ENCODE measurements around the gene USP4. TPM values are rescaled to one million over a fixed set of nuclear protein-coding genes. Genes with fewer than 3 reads are reported as not detected.

USP4 gene
- total and polyA plus RNA-seq, 2 of the 8 experiments (the other 6 are each of a cell fraction or from before 2014, with no cell fraction given): 16.0 to 27.8 TPM

- no peak overlapping the region for H3K9ac ChIP-seq (replicated peaks in 1 of 4; ENCODE audit: extremely low read depth in 1 of 4, low read depth in 3 of 4, low read length in 3 of 4)
- ChIA-PET CTCF (ENCODE audit: partially characterized antibody) (interaction anchor here (0.7 to 1.4 kb wide), 2 partner anchors 11 to 13 kb away, joined by 3 read pairs; no protein-coding TSS in a partner anchor), POLR2A (ENCODE audit: partially characterized antibody) (interaction anchor here (0.9 to 1.0 kb wide), 2 partner anchors 107 to 141 kb away, joined by 3 to 5 read pairs; no protein-coding TSS in a partner anchor)
- no peak overlapping the region for H3K23ac ChIP-seq (ENCODE audit: insufficient read length)
- no peak overlapping the region for H2BK120ac ChIP-seq (replicated peaks; ENCODE audit: low read depth, low read length)
- H2BK5ac ChIP-seq (ENCODE audit: low read depth, low read length): no peak overlapping the region
- DNase-seq (ENCODE audit: low read depth in 1 of 2, low spot score in 2 of 2): no peak
- no peak overlapping the region for H3K4ac ChIP-seq (replicated peaks; ENCODE audit: insufficient read length, low read depth, low read length)
- WGBS, 2 experiments (ENCODE audit: extremely low coverage in 1 of 2, insufficient coverage in 1 of 2, insufficient read length in 1 of 2, insufficient replicate concordance in 2 of 2, low coverage in 1 of 2, low lambda C conversion rate in 2 of 2, missing lambda C conversion rate in 1 of 2): 100% methylated on average over 1 of the region's 1 CpG; no CpG with 5 or more reads in 1 of the 2 experiments
- H2BK20ac ChIP-seq (ENCODE audit: low read length): no peak overlapping the region
- peaks cover 4 to 13% (median 10%) of the 10 kb centered on the region in 4 experiments; a peak in 7 of 8 replicates for H3K36me3 ChIP-seq (ENCODE audit: control insufficient read depth in 2 of 4, insufficient read depth in 4 of 4, low read length in 3 of 4)
- no peak overlapping the region for H2BK15ac ChIP-seq (ENCODE audit: low read length)
- H3K27me3 ChIP-seq (replicated peaks in 1 of 4; ENCODE audit: control insufficient read depth in 3 of 4, extremely low read depth in 1 of 4, insufficient read depth in 3 of 4, low read length in 3 of 4): no peaks in the 10 kb centered on the region
- no peaks in the 10 kb centered on the region for H3K79me1 ChIP-seq (ENCODE audit: low read depth, low read length)
- no peaks in the 10 kb centered on the region for H3K9me3 ChIP-seq (ENCODE audit: insufficient read depth in 2 of 2, low read depth in 1 of 2, low read length in 1 of 2)
- no peak for FAIRE-seq
- no peak overlapping the region for H3K4me2 ChIP-seq (ENCODE audit: insufficient read depth in 1 of 2, low read depth in 2 of 2, low read length in 2 of 2)
- no peak overlapping the region for H3K27ac ChIP-seq (ENCODE audit: low read depth, low read length)
- H3K79me2 ChIP-seq (ENCODE audit: control insufficient read depth in 1 of 2, insufficient read depth in 2 of 2, low read length in 2 of 2): no peaks in the 10 kb centered on the region
- no peak overlapping the region for H2AFZ ChIP-seq (ENCODE audit: low read length)
- no peak overlapping the region for H3K18ac ChIP-seq (ENCODE audit: extremely low read depth, low read length)
- H3K23me2 ChIP-seq (ENCODE audit: low read depth, low read length): no peaks in the 10 kb centered on the region
- H2BK12ac ChIP-seq (ENCODE audit: low read depth, low read length): no peak overlapping the region
- H4K5ac ChIP-seq (ENCODE audit: insufficient read length, low read depth, low read length): no peak overlapping the region
- no peak overlapping the region for H4K8ac ChIP-seq (ENCODE audit: extremely low read depth, insufficient read depth, low read length)
- H3K4me3 ChIP-seq (ENCODE audit: extremely low read depth in 1 of 4, insufficient read depth in 2 of 4, low read depth in 3 of 4, low read length in 4 of 4): no peak overlapping the region
- H3K56ac ChIP-seq (replicated peaks; ENCODE audit: insufficient read length, low read depth, low read length): no peak overlapping the region
- H4K91ac ChIP-seq (replicated peaks; ENCODE audit: insufficient read length, low read length): no peak overlapping the region
- H2AK5ac ChIP-seq (ENCODE audit: low read depth, low read length): no peak overlapping the region
- no peaks in the 10 kb centered on the region for H4K20me1 ChIP-seq (replicated peaks in 1 of 2; ENCODE audit: control insufficient read depth in 1 of 2, insufficient read depth in 2 of 2, low read length in 2 of 2)
- H3K14ac ChIP-seq (ENCODE audit: insufficient read length): no peak overlapping the region
- TF ChIP-seq, protein P1, sequence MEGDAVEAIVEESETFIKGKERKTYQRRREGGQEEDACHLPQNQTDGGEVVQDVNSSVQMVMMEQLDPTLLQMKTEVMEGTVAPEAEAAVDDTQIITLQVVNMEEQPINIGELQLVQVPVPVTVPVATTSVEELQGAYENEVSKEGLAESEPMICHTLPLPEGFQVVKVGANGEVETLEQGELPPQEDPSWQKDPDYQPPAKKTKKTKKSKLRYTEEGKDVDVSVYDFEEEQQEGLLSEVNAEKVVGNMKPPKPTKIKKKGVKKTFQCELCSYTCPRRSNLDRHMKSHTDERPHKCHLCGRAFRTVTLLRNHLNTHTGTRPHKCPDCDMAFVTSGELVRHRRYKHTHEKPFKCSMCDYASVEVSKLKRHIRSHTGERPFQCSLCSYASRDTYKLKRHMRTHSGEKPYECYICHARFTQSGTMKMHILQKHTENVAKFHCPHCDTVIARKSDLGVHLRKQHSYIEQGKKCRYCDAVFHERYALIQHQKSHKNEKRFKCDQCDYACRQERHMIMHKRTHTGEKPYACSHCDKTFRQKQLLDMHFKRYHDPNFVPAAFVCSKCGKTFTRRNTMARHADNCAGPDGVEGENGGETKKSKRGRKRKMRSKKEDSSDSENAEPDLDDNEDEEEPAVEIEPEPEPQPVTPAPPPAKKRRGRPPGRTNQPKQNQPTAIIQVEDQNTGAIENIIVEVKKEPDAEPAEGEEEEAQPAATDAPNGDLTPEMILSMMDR (IDR thresholded peaks at IDR 0.05; ENCODE audit: control extremely low read depth in 1 of 3, insufficient read depth in 1 of 3, low read depth in 1 of 3, low read length in 3 of 3): no peak
- no peaks in the 10 kb centered on the region for H3K4me1 ChIP-seq (replicated peaks in 1 of 4; ENCODE audit: control insufficient read depth in 3 of 4, insufficient read depth in 4 of 4, low read length in 3 of 4)
Measured at GRCh38 chr3:49313896-49314688, 25.8 kb downstream of the USP4 start.
